ENCODE data around the gene SMYD3. TPM values are rescaled to one million over a fixed set of nuclear protein-coding genes. Genes with fewer than 3 reads are reported as not detected.

The SMYD3 gene
- total RNA-seq, 1 experiment from 2014 or later: 17.4 TPM

DNA sequence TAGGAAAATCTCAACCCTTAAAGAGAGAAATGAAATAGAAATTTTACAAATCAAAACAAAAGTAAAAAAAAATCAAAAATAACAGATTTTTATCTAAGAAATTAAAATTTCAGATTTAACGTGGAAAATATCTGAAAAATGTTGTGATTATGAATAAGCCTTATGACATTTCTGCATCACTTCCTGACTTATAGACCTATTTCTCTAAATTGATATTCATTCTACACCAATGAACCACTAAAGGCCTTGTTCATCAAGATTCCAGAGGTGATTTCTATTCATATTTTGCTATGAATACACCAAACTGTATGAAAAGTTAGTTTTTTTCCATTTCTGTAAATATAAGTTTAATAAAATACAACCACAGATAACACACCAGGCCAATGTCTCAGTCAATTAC is 261.5 kb downstream of the SMYD3 start:
- TF ChIP-seq POLR2AphosphoS5 (IDR thresholded peaks at IDR 0.05; ENCODE audit: low read depth, low read length) (no peak), REST (IDR thresholded peaks at IDR 0.05; ENCODE audit: insufficient read depth in 1 of 2, low read depth in 2 of 2, low read length in 1 of 2) (no peak), SIN3A (IDR thresholded peaks at IDR 0.05; ENCODE audit: borderline replicate concordance, insufficient read depth, low read depth, low read length) (no peak), CTCF (IDR thresholded peaks at IDR 0.05) (no peak), TCF7L2 (IDR thresholded peaks at IDR 0.05; ENCODE audit: low read depth, low read length) (no peak)
- Histone ChIP-seq H3K4me1 (ENCODE audit: control insufficient read depth, insufficient read depth, low read length) (no peaks in the 10 kb centered on the region), H3K9me3 (ENCODE audit: control insufficient read depth, insufficient read depth, low read depth, low read length) (no peaks in the 10 kb centered on the region), H3K4me3 (ENCODE audit: low read depth in 2 of 2, low read length in 2 of 2) (no peak overlapping the region), H3K36me3 (ENCODE audit: control insufficient read depth, insufficient read depth, low read length) (no peaks in the 10 kb centered on the region), H3K27me3 (ENCODE audit: control insufficient read depth, insufficient read depth, low read length) (no peaks in the 10 kb centered on the region), H3K27ac (ENCODE audit: low read length) (no peak overlapping the region)
- no peak for DNase-seq (ENCODE audit: low read depth, low spot score)
- intact Hi-C loops (cut with micrococcal nuclease; ENCODE audit: unreplicated experiment): no loop called here
- ATAC-seq: no peak
- BruUV-seq (replicated peaks): no TSS peak
- CTCF ChIA-PET: no interaction called here
- POLR2A ChIA-PET: no interaction called here
- in situ Hi-C loops (cut with HindIII; ENCODE audit: low pct_unique_long_range_greater_than_20kb, low sequenced_read_pairs): no loop called here

DNA sequence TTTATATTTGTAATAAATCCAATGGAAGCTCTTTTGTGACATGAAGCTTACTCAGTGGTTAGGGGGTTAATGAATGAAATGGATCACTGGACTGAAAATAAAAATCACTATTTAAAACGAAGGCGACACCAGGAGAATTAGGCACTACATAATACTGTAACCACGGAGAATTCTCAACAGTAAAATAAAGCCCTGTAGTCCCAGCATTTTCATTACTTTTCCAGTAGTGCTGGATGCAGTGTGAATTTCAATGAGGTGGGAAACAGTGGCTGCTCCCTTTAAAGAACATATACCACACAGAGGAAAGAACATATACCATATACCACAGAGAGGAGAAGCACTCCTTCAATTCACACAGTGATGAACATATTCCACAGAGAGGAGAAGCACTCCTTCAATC is 275.0 kb downstream of the SMYD3 start:
- POLR2A ChIA-PET: no interaction called here
- Histone ChIP-seq H3K4me3 (ENCODE audit: low read depth in 2 of 2, low read length in 2 of 2) (no peak overlapping the region), H3K36me3 (ENCODE audit: control insufficient read depth, insufficient read depth, low read length) (no peaks in the 10 kb centered on the region), H3K9me3 (ENCODE audit: control insufficient read depth, insufficient read depth, low read depth, low read length) (no peaks in the 10 kb centered on the region), H3K4me1 (ENCODE audit: control insufficient read depth, insufficient read depth, low read length) (no peaks in the 10 kb centered on the region), H3K27me3 (ENCODE audit: control insufficient read depth, insufficient read depth, low read length) (no peaks in the 10 kb centered on the region), H3K27ac (ENCODE audit: low read length) (no peak overlapping the region)
- intact Hi-C loops (cut with micrococcal nuclease; ENCODE audit: unreplicated experiment) (no loop called here), in situ Hi-C loops (cut with HindIII; ENCODE audit: low pct_unique_long_range_greater_than_20kb, low sequenced_read_pairs) (no loop called here)
- BruUV-seq (replicated peaks): no TSS peak
- no peak for ATAC-seq
- no peak for DNase-seq (ENCODE audit: low read depth, low spot score)
- TF ChIP-seq SIN3A (IDR thresholded peaks at IDR 0.05; ENCODE audit: borderline replicate concordance, insufficient read depth, low read depth, low read length): no peak
- CTCF ChIA-PET: no interaction called here

GRCh38 chr1:246226041-246226440 is 281.0 kb downstream of the SMYD3 start:
- no TSS peak for BruUV-seq (replicated peaks)
- H3K27ac ChIP-seq (ENCODE audit: low read length): no peak overlapping the region
- no peak for ATAC-seq
- ChIA-PET POLR2A (no interaction called here), CTCF (no interaction called here)
- TF ChIP-seq SIN3A (IDR thresholded peaks at IDR 0.05; ENCODE audit: borderline replicate concordance, insufficient read depth, low read depth, low read length) (no peak), POLR2AphosphoS5 (IDR thresholded peaks at IDR 0.05; ENCODE audit: low read depth, low read length) (no peak), CTCF (IDR thresholded peaks at IDR 0.05) (no peak), REST (IDR thresholded peaks at IDR 0.05; ENCODE audit: insufficient read depth in 1 of 2, low read depth in 2 of 2, low read length in 1 of 2) (no peak), TCF7L2 (IDR thresholded peaks at IDR 0.05; ENCODE audit: low read depth, low read length) (no peak)
- H3K4me1 ChIP-seq (ENCODE audit: control insufficient read depth, insufficient read depth, low read length): no peaks in the 10 kb centered on the region
- intact Hi-C loops (cut with micrococcal nuclease; ENCODE audit: unreplicated experiment): no loop called here
- in situ Hi-C loops (cut with HindIII; ENCODE audit: low pct_unique_long_range_greater_than_20kb, low sequenced_read_pairs): no loop called here
- H3K36me3 ChIP-seq (ENCODE audit: control insufficient read depth, insufficient read depth, low read length): no peaks in the 10 kb centered on the region
- no peaks in the 10 kb centered on the region for H3K27me3 ChIP-seq (ENCODE audit: control insufficient read depth, insufficient read depth, low read length)
- H3K9me3 ChIP-seq (ENCODE audit: control insufficient read depth, insufficient read depth, low read depth, low read length): no peaks in the 10 kb centered on the region
- no peak overlapping the region for H3K4me3 ChIP-seq (ENCODE audit: low read depth in 2 of 2, low read length in 2 of 2)
- DNase-seq (ENCODE audit: low read depth, low spot score): no peak

Measured in Panc1 (cell line).